Cardiac fibroblast (primary cell): ENCODE measurements around the gene GYPB.
A peak's percentile ranks its signal among the peaks of the same experiment; 100 is the strongest.
"Not testable (repeated sequence)": the region's sequence is repeated elsewhere in the genome, so short reads cannot be mapped to it uniquely, and the experiment has no call there.

ENCODE experiments used
- DNase-seq, 2 donors: peaks; one replicate each; pipeline versions ENCODE4 v3.0.0 to v3.0.0-alpha.2; 2010; ENCODE audit warnings: low read depth in 2 of 2
- H3K4me3 ChIP-seq, 2 donors: replicated peaks in 1 of 2; 1 replicate in 1 of 2; 2 replicates in 1 of 2; pipeline ENCODE4 v1.5.1; 2011; ENCODE audit warnings: low read depth in 2 of 2, low read length in 2 of 2, mild to moderate bottlenecking in 2 of 2, moderate library complexity in 1 of 2
- CTCF ChIP-seq: IDR thresholded peaks from one replicate; pipeline ENCODE4 v1.5.1; 2011; ENCODE audit warnings: low read depth, mild to moderate bottlenecking, low read length, inconsistent platforms

GYPB gene

GRCh38 chr4:144021336-144021990 lies 2.3 kb upstream of the GYPB start:
- DNase-seq = peak; percentile 21 to 43
- TF ChIP-seq CTCF = peak; percentile 63
- H3K4me3 ChIP-seq = not testable (repeated sequence)

GRCh38 chr4:144018223-144019000 lies 768 bp downstream of the GYPB start:
- DNase-seq, H3K4me3 ChIP-seq: not testable (repeated sequence)

- not testable (repeated sequence) for H3K4me3 ChIP-seq
Measured at GRCh38 chr4:144017271-144017670, 1.9 kb downstream of the GYPB start.

GRCh38 chr4:144016057-144016605 lies 3.0 kb downstream of the GYPB start:
- not testable (repeated sequence) for DNase-seq, H3K4me3 ChIP-seq

More at GRCh38 chr4:144017271-144017670, 1.9 kb downstream of the GYPB start:
- not testable (repeated sequence) for DNase-seq

GRCh38 chr4:144014808-144015207 lies 4.4 kb downstream of the GYPB start:
- no peak for TF ChIP-seq CTCF
- H3K4me3 ChIP-seq = no peak overlapping the region
- DNase-seq = no peak

- DNase-seq, H3K4me3 ChIP-seq: not testable (repeated sequence)
Measured at GRCh38 chr4:144008602-144009001, 10.6 kb downstream of the GYPB start.

- not testable (repeated sequence) for DNase-seq, H3K4me3 ChIP-seq
Measured at GRCh38 chr4:144007960-144008359, 11.2 kb downstream of the GYPB start.

GRCh38 chr4:144006200-144006803 lies 12.9 kb downstream of the GYPB start:
- H3K4me3 ChIP-seq = not testable (repeated sequence)
- DNase-seq = peak; percentile 3 to 4

- DNase-seq, H3K4me3 ChIP-seq: not testable (repeated sequence)
Measured at GRCh38 chr4:144005558-144005953, 13.6 kb downstream of the GYPB start.

GRCh38 chr4:144004868-144005557 lies 14.2 kb downstream of the GYPB start:
- DNase-seq = peak; percentile 1 to 49
- not testable (repeated sequence) for H3K4me3 ChIP-seq

- not testable (repeated sequence) for DNase-seq, H3K4me3 ChIP-seq
Measured at GRCh38 chr4:144003890-144004265, 15.3 kb downstream of the GYPB start.

GRCh38 chr4:144003205-144003889 lies 15.8 kb downstream of the GYPB start:
- not testable (repeated sequence) for H3K4me3 ChIP-seq, DNase-seq

GRCh38 chr4:144000331-144000995 lies 18.7 kb downstream of the GYPB start:
- not testable (repeated sequence) for DNase-seq, H3K4me3 ChIP-seq

GRCh38 chr4:143996193-143996592 lies 23.0 kb downstream of the GYPB start:
- not testable (repeated sequence) for DNase-seq, H3K4me3 ChIP-seq
